Activated CD8-positive, alpha-beta memory T cell treated with anti-CD3 and anti-CD28 coated beads, Interleukin-2, amount 50 U/mL, for 48 hours (primary cell): ENCODE measurements around the gene RDH8.
"Not testable (repeated sequence)": the region's sequence is repeated elsewhere in the genome, so short reads cannot be mapped to it uniquely, and the experiment has no call there.

Experiments
- DNase-seq: peaks from one replicate; pipeline ENCODE4 v3.0.0-alpha.2; 2020

The RDH8 gene

DNA sequence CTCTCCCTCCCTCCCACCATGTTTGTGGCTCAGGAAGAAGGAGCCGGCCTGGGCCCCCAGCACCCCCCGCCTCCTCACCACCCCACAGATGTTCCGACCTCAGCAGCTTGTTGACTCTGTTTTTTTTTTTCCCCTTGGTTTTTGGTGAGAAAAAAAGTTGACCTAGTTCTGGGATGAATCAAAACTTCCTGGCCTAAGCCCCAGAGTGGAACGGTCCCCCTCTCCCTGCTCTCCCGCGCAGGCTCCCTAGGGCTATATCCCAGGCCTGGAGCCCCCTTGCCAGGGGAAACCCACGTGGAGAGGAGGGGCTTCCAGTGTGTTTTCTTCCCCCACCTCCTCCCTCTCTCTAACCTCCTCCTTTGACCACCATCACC is 7.0 kb upstream of the RDH8 start:
- DNase-seq: no peak

DNA sequence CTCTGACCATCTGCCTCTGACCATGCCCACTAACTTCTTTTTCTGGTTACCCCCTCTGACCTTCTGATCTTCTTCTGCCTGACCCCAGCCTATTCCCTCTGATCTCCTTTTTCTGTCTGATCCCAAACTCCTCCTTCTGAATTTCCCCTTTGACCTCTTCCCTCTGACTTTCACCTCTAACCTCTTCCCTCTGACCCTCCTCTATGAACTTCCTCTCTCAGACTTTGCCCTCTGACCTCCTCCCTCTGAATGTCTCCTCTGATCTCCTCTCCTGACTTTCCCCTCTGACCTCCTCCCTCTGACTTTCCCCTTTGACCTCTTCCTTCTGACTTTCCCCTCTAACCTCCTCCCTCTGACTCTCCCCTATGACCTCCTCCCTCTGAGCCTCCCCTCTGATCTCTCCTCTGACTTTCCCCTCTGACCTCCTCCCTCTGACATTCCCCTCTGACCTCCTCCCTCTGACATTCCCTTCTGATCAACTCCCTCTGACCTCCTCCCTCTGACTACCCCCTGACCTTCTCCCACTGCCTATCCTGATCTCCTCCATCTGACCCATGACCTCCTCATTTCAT is 6.4 kb upstream of the RDH8 start:
- DNase-seq: no peak

DNA sequence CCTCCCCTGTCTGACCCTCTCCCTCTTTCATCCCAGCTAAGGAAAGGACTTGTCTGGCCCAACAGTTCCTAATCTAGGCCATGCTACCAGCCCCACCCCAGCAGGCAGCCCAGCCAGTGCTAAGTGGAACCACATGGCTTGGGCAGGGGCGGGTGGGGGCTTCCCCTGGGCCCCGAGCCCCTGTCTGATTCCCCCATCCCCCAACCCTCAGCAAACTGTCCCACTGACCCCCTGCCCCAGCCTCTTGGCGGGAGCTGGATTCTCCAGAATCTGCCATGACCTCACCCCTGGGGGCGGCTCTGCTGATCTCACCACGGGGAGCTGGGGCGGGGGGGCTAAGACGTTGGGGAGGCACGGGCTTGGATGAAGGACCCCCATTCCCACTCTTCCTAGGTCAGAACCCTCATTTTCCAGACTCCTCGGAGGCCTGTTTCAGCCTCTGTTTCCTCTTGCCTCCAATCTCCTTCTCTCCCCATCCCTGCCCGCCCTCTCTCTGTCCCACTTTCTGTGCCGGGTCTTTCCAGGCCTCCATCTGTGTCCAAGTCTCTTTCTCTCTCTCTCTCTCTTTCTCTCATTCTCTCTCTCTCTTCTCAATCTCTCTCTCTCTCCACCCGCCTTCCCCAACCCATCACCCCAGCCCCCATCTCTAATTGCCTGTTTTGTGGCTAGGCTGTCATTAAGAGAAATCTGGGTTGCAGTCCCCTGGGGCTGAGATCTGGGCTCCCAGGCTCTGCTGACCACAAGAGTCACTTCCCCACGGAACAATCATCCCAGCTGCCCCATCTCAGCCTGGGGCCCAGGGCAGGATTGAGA is 5.7 kb upstream of the RDH8 start:
- DNase-seq: no peak

DNA sequence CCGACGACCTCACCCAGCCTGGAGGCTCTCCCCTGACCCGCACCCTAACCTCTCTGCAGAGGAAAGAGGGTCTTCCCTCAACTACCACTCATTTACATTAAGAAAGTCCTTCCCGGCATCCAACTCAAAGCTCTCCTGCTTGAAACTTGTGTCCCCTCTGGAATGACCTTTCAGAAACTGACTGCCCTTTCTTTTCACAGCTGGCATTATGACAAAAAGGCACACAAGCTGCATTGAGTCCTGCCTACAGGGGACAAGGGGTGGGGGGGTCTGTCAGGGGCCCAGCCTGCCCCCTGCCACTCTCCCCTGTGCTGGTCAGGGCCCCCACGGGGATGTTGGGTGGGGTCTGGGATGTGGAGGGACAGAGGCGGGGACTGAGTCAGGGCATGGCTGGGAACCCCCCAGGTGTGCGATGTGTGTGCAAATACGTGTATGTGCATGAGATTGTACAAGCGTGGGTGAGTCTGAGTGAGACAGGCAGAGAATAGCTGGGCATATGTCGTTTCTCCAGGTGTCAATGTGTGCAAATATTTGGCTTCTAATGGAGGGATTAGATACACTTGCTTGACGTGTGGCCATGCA is 5.0 kb upstream of the RDH8 start:
- DNase-seq: no peak

DNA sequence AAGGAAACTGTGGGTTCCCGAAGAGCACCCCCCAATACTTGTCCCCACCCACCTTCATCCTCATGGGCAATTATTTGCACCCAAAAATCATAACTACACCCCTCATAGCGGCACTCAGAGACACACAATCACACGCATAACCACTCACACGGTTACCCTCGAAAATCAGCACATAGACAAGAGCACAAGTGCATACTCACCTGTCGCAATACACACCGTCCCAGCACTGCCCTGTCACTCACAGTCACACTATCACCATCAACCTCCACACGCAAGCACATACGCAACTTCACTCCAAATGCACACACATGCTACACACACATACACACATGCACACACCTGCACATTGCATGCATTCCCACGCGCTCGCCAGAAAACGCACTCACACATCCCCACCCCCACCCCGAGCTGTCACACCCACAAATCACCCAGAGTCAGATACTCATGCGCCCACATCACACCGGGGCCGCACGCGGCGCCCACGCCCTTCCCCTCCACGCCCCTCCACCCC is 3.5 kb upstream of the RDH8 start:
- no peak for DNase-seq

DNA sequence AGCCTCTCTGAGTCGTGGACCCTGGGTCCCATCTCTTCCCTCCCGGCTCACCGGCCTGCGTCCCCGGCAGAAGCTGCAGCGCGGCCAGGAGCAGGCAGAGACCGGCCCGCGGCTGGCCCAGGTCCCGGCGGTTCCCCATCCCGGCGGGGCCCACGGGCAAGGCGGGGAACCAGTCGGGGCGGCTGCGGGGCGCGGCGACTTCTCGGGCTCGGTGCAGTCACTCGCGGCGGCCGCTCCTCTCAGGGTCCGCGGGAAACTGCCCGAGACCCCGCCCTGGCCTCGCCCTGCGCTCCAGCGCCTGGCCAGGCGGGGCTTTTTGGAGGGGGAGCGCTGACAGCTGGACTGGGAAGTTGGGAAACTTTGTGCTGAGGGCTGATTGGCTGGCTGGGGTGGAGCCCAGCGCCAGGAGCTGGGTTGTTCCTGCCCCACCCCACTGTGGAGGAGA is 3.0 kb upstream of the RDH8 start, which contains the start of gene COL5A3:
COL5A3 (minus strand) TSS at position 258 of the 445 bp plus-strand sequence; CDS start at position 139, 119 bp downstream.
- DNase-seq: no peak

DNA sequence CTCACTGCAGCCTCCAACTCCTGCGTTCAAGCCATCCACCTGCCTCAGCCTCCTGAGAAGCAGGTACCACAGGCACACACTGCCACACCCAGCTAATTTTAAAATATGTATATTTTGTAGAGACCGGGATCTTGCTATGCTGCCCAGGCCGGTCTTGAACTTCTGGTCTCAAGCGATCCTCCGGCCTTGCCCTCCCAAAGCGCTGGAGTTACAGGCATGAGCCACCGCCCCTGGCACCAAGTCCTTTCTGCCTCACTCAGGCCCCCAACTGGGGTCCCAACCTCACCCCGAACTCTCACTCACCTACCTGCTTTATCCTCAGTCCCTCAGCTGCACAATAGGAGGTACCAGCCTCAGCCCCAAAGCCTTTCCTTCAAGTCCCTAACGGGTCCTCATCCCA is 2.3 kb upstream of the RDH8 start:
- DNase-seq: no peak

DNA sequence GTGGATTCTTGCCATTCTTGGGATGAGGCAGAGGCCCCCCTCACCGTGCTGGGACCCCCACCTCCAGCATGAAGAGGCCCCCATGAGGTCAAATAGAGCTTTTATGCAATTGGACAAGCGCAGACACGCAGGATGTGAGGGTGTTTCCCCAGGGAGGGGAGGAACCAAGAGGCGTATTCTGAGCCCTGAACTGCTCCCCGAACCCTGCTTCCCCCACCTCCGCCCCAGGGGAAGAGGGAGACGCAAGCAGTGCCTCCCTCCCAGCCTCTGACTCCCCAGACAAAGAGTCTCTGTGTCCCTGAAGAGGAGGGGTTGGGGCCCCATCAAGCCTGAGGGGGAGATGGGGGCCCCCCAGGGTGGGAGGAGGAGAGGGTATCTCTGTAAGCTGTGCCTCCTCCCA is 1.3 kb upstream of the RDH8 start:
- no peak for DNase-seq

DNA sequence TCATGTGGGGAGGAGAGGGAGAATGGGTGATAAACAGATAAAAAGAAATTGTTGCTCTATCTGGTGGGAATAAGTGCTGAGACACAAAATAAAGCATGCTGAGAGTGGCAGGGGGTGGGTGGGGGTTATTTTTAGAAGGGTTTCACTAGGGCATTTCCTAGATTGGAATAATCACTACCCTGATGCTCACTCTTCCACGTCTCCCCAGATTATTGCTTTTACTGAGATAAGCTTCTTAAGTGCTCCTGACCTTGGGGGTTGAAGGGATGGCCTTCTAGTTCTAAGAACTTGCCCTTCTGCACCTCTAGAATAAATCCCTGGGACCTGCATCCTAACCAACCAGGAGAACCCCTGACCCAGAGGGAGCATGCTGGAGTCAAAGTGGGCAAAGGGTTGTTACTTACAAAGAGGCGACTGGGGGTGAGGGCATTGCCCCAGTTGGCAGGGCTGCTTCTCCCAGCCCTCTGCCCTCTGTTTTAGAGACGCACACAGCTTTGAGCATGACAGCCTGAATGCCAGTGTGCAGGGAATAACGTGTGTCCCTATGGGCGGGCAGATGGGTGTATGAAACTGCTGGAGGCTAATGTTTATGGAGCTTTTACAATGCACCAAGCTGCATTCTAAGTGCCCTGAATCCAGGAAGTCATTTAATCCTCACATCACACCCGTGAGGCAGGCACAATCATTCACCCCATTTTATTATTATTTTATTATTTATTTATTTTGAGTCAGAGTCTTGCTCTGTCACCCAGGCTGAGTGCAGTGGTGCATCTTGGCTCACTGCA is 743 bp downstream of the RDH8 start:
- DNase-seq: no peak

DNA sequence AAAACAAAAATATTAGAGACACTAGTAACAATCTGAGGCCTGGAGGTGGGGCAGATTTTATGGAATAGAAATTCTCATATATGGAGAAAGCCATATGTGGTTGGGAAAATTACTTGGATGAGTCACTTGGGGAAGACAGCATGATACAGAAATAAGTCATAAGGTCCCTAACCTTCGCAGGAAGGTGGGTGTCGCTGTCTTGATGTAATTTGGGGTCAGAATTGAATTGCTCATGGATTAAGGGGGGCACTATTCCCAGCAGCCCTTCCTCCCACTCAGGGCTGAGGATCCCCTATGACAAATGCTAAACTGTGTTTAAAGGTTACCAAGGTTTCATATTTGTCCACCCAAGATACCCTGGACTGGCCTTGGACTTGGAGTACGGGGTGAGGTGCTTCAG is 5.0 kb downstream of the RDH8 start:
- no peak for DNase-seq

DNA sequence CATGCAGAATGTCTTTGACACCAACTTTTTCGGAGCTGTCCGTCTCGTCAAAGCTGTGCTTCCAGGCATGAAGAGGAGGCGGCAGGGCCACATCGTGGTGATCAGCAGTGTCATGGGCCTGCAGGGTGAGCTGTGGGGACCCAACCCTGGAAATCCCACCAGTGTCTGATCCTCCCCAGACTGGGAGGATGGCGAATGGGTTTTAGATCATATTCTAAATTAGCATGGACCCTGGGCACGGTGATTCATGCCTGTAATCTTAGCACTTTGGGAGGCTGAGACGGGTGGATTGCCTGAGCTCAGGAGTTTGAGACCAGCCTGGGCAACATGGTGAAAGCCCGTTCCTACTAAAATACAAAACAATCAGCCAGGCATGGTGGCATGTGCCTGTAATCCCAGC is 5.5 kb downstream of the RDH8 start:
- no peak for DNase-seq

DNA sequence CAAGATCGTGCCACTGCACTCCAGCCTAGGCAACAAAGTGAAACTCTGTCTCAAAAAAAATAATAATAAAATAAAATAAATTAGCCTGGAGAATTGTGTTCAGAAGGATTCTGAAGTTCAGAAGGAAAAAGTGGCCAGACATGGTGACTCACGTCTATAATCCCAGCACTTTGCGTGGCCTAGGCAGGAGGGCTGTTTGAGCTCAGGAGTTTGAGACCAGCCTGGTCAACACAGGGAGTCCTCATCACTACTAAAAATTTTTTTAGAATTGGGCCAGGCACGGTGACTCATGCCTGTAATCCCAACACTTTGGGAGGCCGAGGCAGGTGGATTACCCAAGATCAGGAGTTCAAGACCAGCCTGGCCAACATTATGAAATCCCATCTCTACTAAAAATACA is 6.0 kb downstream of the RDH8 start:
- no peak for DNase-seq

DNA sequence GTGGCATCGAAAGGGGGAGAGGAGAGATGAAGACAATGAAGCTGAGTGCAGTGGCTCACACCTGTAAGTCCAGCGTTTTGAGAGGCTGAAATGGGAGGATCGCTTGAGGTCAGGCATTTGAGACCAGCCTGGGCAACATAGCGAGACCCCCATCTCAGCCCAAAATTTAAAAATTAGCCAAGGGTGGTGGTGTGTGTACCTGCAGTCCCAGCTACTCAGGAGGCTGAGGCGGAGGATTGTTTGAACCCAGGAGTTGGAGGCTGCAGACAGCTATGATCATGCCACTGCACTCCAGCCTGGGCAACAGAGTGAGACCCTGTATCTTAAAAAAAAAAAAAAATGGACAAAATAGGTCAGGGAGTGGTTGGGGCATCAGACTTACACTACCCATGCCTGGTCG is 7.6 kb downstream of the RDH8 start:
- no peak for DNase-seq

DNA sequence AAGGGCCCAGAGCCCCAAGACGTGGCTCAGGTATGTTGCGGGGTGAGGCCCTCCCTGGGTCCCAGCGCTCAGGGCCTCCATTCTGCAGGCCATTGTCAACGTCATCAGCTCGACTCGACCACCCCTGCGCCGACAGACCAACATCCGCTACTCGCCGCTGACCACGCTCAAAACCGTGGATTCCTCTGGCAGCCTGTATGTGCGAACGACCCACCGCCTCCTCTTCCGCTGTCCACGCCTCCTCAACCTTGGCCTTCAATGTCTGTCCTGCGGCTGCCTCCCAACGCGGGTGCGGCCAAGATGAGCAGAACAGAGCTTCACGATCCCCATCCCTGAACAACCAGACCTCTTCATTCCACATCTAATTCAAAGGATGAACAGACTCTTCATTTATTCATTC is 8.2 kb downstream of the RDH8 start:
- no peak for DNase-seq

DNA sequence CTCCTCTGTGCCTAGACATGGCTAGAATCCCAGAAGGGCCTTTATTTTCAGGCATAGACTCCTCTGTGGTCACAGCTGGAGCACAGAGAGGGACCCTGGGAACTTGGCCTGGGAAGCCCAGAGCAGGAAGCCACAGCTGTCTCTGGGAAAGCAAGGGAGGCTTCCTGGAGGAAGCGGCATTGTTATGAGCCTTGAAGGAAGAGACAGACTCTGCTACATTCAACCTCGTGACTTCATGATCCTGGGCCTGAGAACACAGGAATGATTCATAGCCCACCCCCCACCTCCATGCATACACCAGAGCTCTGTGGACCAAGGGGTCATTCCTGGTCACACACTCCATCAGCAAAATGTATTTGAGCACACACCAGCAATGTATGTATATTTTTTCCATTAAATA is 8.6 kb downstream of the RDH8 start:
- DNase-seq: no peak

DNA sequence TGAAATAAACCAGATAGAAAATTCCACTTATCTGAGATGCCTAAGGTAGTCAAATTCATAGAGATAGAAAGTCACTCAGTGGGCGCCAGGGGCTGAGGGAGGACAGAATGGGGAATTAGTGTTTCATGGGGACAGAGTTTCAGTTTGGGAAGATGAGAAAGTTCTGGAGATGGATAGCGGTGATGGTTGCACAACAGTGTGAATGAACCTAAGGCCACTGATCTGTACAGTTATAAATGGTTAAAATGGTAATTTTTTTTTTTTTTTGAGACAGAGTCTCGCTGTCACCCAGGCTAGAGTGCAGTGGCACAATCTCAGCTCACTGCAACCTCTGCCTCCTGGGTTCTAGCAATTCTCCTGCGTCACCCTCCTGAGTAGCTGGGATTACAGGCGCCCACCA is 9.8 kb downstream of the RDH8 start:
- DNase-seq: not testable (repeated sequence)

DNA sequence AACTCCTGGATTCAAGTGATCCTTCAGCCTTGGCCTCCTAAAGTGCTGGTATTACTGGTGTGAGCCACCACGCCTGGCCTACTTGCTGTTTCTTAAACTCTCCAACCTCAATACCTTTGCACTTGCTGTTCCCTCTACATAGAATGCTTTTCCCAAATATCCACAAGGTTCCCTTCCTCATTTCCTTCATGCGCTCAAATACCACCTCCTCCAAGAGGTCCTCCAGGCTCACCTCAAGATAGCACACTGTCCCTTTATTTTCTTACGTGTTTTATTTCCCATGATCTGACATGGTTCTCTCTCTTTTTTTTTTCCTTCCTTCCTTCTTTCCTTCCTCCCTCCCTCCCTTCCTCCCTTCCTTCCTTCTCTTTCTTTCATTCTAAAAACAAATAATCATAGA is 13.5 kb downstream of the RDH8 start:
- no peak for DNase-seq

DNA sequence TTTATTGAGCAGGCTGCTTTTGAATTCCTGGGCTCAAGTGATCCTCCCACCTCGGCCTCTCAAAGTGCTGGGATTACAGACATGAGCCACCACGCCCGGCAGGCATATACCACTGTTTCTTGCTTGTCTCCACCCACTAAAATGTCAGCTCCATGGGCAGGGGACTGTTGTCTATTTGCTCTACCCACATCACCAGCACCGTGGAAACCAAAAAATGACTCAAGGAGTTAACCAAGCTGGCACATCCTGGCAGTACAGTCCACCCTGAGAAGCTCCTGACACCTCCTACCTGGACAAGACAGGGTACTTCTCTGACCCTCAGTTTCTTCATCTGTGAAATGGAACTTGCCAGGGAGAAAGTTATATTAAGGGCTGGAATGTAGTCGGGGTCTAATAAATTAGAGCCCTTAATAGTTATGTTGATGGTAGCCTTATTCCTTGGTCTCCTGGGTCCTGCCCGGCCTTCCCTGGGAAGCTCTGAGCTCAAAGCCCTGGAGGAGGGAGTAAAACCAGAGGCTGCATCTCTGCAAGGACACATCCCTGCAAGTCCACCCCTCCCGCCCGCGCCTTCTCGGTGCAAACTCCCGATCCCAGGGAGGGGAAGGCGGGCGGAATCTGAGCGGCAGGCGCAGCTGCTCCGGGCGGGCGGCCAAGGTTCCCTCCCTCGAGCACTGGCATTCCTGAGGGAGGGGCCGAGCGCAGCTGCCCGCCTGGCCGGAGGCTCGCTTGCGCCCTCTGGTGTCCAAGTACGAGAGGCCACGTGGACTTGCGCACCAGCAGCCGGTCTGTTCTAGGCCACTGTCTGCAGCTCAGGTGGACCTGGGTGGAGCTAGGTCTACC is 14.1 kb downstream of the RDH8 start:
- peak; percentile 94 for DNase-seq

DNA sequence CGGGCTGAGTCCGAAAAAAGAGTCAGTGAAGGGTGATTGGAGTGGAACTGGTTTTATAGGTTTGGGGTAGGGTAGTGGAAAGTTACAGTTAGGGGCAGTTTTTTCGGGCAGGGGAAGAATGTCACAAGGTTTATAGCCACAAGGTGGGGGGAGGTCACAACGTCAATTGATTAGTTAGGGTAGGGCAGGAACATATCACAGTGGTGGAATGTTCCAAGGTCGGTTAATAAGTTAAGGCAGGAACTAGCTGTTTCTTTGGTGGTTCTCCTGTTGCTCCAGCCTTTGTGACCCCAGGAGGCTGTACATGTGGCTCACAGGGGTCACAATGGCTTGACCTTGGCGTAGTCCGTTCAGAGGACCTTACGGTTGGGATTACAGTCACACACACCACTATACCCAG is 20.3 kb downstream of the RDH8 start:
- DNase-seq: no peak

DNA sequence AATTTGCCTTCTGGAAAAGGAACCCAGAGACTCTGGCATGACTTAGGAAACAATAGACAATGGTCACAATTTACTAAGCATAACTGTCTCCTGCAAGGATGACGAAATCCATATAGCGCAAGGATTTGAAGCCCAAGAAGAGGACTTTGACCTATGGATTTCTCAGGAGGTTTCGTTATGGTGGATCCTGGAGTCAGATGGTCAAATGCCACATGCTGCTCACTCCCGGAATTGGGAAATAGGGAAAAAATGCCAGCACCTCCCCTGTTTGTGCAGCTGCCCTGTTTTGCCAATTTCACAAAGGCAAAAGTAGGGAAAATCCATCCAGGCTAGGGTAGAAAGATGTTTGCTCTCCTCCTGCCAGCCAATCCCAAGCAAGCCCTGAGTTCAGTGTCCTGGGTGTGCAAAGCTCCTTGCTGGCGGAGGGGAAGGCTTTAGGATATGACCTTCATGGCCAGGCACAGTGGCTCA is 23.4 kb downstream of the RDH8 start:
- DNase-seq: no peak

DNA sequence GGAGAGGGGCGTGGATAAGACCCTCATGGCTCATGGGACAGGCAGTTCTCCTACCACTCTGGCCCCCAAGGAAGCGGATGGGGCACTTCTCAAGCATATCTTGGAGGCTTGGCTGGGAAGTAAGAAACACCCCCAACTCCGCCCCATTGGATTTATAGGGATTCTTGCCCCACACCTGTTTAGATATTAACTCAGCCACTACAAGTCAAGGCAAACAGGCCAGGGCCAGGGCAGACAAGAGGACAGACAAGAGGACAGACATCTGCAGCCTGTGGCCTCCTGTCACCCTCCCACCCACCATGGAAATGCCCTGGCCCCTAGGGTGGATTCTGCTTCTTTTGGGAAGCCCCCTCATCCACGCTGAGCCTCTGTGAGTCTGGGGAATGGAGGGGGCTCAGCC is 24.1 kb downstream of the RDH8 start:
- no peak for DNase-seq

DNA sequence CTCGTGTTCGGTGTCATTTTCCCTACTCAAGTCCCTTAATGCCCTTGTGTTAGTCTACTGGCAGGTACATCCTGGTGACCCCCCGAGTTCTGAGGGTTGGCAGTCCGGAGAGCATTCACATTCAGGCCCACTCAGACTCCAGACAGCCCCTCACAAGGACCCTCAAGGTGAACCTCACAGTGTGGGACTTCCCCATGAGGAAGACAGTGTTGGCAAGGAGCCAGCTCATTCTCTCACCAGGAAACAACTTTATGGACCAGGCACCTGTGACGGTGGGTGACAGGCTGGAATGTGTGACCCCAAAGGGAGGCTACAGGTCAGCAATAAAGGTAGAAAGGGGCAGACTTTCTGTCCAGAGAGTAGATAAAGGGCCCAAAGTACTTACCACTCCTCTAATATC is 24.5 kb downstream of the RDH8 start:
- no peak for DNase-seq
